Stimulated activated CD4-positive, alpha-beta T cell treated with anti-CD3 and anti-CD28 coated beads, Interleukin-2, amount 100 ng/mL, for 4 hours (primary cell): Measurements from ENCODE around the gene APC2.

Experiments used
- DNase-seq: peaks from one replicate; pipeline ENCODE4 v3.0.0-alpha.2; 2020; ENCODE audit warnings: low read depth

APC2 gene, protein sequence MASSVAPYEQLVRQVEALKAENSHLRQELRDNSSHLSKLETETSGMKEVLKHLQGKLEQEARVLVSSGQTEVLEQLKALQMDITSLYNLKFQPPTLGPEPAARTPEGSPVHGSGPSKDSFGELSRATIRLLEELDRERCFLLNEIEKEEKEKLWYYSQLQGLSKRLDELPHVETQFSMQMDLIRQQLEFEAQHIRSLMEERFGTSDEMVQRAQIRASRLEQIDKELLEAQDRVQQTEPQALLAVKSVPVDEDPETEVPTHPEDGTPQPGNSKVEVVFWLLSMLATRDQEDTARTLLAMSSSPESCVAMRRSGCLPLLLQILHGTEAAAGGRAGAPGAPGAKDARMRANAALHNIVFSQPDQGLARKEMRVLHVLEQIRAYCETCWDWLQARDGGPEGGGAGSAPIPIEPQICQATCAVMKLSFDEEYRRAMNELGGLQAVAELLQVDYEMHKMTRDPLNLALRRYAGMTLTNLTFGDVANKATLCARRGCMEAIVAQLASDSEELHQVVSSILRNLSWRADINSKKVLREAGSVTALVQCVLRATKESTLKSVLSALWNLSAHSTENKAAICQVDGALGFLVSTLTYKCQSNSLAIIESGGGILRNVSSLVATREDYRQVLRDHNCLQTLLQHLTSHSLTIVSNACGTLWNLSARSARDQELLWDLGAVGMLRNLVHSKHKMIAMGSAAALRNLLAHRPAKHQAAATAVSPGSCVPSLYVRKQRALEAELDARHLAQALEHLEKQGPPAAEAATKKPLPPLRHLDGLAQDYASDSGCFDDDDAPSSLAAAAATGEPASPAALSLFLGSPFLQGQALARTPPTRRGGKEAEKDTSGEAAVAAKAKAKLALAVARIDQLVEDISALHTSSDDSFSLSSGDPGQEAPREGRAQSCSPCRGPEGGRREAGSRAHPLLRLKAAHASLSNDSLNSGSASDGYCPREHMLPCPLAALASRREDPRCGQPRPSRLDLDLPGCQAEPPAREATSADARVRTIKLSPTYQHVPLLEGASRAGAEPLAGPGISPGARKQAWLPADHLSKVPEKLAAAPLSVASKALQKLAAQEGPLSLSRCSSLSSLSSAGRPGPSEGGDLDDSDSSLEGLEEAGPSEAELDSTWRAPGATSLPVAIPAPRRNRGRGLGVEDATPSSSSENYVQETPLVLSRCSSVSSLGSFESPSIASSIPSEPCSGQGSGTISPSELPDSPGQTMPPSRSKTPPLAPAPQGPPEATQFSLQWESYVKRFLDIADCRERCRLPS (N-terminal part only)

DNA sequence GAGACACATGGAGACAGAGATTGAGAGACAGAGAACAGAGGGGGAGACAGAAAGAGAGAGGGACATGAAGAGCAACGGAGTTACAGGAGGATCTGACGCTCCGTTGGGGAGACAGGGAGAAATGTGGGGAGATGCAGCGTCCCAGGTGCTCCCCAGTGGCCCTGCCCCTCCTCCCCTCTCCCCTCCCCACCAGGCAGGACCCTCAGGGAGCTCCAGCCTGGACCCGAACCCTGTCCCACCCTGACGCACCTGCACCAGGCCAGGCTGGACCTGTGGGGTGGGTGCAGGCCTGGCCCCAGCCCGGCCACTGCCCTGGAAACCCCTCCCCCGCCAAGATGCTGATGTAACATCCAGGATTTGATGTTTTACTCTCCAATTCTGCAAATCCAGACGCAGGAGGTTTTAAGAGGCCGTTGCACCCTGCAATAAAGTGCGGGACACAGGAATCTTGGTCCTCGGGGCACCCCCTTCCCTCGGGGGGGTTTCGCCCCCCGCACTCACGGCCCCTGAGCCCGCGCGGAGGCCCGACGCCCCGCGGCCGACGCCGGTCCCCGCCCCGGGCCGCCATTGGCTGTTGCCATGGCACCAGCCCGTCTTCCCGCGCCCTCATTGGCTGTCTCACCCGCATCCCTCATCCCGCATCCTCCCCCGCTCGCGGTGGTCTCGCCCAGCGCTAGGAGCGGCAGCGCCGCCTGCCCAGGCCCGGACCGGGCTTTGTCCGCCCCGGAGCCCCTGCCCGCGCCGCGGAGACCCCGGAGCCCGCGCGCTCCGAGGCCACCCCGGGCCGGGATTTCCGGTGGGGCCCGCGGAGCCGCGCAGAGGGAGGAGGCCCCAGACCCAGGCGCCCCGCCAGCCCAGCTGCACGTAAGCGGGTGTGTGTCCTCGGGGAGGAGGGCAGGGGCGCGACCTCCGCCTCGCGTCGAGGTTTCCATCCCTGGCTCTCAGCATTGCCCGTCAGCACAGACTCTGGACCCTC is at the start of gene APC2:
TSS of gene APC2 (plus strand) at position 655 of the 976 bp plus-strand sequence. CDS start 2,881 bp downstream, outside the sequence.
- no peak for DNase-seq

DNA sequence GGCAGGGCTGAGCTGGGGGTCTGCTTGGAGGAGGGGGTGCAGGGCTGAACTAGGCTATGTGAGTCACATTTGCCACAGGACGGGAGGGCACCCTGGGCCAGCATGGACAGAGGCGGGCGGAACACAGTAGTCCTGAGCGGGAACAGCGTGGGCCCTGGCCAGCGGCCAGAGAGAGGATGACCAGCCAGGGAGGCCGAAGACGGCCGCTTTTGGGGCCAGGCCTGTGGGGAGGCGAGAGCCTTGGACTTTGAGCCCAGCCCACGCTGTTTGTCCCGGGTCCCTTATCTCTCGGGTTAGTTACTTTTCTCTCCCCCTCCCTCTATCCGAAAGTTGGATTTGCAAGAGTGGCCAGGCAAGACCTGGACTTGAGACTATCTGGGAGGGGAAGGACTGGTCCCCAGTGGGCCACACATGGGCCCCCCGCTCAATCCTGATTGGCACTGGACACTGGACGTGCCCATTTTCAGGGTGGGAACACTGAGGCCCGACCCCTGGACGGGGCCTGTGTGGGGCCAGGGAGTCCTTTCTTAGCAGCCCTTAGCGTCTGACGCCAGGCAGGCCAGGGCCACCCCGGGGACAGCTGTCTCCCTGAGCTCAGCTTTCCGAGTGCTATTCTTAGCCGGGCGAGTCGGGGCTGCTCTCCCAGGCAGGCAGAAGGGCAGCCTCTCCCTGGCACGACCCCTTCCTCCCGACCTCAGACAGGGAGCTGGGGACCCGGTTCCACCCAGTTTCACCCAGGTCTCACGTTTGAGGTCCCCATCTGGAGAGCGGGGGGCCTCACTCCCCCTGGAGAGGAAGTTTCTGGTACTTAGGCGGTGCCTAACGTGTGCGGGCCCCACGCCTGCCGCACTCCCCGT is 49.4 kb upstream of the APC2 start:
- no peak for DNase-seq

DNA sequence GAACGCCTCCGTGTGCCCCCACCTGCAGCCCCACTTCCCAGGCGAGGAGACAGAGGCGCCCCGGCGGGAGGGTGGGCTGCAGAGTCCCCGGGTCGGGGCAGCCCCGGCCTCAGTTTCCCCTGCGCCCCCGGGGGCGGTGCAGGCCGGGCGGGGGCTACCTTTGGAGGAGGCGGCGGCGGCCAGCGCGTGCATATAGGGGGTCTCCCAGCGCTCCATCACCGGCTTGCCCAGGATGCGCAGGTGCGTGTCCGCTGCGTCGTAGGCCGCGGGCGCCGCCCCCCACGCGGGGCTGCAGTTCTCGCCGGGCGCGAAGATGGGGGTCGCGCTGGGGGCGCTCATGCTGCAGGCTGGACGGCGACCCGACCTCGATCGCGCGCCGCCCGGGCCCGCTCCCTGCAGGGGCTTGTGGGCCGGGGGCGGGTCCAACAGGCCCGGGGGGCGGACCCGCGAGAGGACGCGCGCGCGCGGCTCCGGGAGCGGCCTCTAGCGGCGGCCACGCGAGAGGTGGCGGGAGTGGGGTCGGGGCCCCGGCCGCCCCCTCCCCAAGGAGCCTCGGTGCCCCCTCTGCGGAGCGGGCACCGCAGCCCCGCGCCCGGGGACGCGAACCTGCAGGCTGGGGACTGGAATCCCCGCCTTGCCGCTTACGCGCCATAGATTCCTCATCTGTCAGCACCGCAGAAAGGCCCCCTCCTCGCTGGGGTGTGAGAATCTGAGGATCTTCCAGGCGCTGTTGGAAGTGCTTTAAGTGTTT is 48.6 kb upstream of the APC2 start, which contains the start of gene GAMT:
TSS of gene GAMT (minus strand) at position 405 of the 751 bp plus-strand sequence. CDS start at position 339, 66 bp downstream.
- DNase-seq: peak; percentile 44

DNA sequence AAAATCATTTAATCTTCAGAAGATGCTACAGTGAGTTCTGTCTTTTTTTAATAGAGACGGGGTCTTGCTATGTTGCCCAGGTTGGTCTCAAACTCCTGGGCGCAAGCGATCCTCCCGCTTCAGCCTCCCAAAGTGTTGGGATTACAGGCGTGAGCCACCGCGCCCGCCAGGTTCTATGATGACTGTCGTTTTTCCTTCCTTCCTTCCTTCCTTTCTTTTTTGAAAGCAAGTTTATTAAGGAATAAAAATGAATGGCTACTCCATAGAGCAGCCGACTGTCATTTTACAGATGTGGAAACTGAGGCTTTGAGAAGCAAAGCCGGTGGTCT is 48.1 kb upstream of the APC2 start:
- no peak for DNase-seq

DNA sequence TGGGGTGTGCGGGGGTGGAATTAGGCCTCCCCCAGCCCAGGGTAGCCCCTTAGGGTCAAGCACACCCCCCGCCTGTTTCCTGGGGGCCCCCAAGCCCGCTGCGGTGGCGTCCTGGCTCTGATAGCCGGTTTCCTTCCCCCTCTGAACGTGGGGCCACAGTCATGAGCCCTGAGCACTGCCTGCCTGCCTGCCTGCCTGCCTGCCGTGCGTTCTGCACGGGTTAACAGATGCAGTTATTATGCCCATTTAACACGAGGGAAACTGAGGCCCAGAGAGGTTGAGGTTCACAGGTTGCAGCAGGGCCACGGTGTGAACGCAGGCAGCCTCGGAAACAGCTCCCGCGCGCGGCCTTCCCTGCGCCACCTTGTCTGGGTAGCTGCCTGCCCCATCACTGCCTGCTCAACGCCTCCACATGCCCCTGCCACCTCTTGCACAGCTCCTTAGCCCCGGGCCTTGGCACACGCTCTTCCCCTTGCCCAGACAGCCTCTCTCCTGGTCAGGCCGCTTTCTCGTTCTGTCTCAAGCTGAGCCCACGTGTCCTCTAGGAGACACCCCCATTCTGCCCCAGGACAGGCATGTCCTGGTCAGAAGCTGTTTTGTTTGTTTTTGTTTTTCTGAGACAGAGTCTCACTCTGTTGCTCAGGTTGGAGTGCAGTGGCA is 47.4 kb upstream of the APC2 start:
- DNase-seq: no peak

DNA sequence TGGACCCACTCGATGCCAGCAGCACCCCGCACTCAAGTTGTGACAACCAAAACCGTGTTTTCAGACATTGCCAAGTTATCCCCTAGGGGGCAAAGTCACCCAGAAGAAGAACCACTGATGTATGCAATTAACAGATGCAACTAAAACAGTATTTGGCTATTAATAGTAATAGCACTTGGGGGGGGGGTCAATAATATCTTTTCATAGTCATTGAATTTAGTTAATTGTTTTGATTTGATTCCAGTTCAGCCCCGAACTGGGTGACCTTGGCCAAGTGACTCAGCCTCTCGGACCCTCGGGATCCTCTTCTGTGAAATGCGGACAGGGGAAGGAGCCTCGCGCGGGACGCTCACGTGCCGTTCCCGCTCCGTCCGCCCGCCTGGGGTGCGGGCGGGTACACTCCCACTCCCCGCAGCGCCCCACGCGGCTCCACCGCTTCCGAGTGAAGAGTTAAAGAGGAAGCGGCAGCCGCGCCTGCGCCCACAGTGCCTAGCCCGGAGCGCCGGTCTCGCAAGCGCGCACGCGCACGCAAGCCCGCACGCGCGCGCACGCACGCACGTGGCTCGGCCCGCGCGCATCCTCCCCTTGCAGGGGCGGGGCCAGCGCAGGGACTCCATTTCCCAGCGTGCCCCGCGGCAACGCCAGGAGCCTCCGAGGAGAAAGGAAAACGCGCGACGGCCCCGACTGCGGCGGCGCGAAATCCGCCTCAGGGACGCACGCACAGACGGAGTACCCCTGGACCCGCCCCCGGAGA is 43.0 kb upstream of the APC2 start:
- DNase-seq: peak; percentile 99

DNA sequence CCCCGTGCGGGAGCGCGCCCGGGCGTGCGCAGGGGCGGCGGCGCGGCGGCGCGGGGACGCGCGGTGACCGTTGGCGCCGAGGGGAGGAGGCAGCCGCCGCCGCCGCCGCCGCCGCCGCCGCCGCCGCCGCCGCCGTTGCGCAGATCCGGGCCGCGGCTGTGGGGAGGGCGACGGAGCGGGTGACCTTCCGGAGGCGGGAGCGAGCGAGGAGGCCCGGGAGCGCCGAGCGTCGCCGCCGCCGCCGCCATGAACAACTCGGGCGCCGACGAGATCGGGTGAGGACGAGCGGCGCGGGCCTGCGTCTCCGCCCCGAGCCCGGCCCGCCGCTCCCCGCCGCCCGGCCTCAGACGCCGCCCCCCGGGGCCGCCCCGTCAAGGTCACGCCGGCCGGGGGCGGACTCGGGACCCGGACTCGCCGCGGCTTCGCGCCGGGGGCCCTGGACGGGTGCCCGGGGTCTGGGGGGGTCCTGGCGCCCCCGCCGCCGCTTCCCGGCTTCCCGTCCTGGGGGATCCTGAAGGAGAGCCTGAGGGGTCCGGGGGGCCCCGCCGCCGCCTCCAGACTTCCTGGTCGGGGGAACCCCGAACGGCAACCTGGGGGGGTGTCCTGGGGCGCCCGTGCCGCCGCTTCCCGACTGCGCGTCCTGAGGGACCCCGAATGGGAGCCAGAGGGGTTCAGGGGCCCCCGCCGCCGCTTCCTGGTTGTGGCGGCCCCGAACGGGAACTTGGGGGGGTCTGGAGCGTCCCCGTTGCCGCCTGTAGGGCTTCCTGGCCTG is 42.2 kb upstream of the APC2 start, which contains the start of gene DAZAP1:
TSS of gene DAZAP1 (plus strand) at position 59 of the 772 bp plus-strand sequence. CDS start at position 247, 188 bp downstream.
- DNase-seq: peak; percentile 18

DNA sequence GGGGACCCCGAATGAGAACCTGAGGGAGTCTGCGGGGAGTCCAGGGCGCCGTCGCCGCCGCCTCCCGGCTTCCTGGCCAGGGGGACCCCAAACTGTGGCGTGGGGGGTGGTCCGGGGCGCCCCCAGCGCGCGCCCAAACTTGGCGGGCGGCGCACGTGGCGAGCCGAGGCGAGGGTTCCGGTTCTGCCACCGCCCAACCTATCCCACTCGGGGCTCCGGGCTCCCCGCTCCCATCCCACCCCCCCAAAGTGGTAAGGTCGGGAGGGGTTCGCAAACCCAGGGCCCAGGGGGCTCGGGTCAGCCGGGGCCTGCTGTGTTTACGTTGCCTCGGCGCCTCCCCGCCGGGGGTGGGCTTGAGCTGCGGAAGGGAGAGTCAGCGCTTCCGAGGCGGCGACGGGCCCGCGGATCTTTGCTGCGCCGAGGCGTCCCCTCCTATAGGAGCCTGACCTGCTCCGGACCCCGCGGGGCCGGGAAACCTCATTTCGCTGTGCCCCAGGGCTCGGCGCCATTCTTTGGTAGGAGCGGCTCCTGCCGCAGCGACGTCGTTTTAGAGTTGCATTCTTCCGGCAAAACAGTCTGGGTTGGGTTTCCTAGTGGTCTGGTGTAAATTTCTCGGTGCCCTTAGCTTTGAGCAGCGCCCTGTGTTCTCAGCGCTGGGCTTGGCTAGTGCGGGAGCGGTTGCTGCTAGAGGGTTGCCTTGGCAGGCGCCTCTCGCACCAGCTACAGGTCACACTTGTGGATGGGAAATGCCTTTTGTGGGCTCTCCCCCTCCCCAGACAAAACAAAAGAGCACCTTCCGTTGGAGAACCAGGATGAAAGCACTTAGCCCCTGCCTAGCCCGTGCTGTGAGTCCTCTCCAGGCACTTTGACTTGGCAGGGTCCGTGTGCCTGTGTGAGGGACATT is 41.4 kb upstream of the APC2 start:
- peak; percentile 39 for DNase-seq

DNA sequence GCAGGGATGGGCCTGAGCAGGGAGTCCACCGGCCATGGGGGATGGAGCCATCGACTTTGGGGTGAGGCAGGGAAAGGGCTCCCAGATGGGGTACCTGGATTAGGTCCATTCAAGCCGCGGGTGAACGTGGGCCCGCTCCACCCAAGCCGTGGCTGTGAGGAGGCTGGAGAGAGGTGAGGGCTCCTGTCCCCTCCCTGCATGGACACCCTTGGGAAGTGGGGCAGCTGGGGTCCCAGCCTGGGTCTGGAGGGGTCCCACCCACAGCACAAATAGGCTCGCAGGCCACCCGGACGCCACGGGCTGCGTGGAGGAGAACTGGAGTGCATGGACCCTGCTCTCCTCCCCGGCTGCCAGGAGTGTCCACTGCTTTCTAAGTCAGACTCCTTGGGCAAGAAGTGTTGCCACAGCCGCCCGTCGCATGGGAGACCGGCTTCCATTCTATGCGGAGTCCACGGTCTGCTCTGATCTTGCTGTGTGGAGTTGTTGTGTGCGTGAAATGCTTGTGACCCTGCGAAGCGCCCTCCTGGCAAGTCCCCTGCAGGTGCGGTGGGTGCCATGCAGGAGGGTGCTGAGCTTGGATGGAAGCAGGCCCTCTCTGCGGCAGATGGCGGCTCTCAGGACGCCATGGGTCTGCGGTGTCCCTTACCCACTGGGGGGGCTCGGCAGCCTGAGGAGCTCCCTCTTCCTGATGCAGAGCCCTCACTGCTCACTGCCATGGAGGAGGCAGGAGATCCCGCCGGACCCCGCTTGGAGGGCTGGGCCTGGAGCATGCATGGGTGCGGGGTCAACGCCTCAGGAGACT is 40.5 kb upstream of the APC2 start:
- DNase-seq: no peak

DNA sequence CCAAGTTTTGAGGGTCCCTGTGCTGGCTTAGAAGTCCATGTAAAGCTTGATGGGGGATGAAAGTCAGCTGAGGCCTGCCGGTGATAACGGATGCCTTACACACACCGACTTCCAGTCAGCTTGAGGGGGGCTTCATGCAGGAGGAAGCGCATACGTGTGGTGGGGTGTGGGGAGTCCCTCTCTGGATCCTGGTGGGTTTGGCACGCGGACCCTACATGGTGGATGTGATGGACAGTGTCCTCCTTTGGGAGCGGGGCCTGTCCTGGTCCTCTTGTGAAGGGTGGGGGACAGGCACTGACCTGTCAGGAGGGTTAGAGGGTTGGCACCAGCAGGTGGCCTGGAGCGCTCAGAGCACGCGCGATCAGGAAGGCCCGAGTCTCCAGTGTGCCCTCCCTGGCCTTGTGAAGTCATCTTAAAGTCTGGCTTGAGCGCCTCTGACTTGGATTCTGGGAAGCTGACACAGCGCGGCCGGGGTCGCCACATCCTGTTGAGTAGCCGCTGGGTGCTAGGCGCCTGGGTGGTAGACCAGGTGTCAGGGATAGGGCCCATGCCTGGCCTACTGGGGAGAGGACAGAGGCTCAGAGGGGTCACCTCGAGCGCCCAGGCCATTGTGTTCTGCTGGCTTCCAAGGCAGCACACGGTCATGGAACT is 39.7 kb upstream of the APC2 start:
- DNase-seq: no peak

DNA sequence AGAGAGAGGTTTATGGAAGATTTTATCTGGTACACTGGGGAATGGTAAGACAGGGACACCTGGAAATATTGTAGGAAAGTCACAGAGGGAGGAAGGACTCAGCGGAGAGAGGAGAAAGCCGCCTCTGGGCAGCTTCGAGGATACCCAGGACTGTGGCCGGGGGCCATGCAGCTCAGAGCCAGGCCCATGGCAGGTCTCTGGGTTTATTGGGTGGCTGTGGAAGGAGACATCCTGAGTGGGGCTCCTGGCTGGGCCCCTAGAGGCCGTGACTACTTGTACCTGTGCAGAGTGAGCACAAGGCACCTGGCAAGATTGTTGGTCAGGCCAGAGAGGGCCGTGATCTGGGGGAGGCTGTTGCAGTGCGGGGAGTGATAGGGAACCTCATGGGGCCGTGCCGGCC is 39.1 kb upstream of the APC2 start:
- no peak for DNase-seq

DNA sequence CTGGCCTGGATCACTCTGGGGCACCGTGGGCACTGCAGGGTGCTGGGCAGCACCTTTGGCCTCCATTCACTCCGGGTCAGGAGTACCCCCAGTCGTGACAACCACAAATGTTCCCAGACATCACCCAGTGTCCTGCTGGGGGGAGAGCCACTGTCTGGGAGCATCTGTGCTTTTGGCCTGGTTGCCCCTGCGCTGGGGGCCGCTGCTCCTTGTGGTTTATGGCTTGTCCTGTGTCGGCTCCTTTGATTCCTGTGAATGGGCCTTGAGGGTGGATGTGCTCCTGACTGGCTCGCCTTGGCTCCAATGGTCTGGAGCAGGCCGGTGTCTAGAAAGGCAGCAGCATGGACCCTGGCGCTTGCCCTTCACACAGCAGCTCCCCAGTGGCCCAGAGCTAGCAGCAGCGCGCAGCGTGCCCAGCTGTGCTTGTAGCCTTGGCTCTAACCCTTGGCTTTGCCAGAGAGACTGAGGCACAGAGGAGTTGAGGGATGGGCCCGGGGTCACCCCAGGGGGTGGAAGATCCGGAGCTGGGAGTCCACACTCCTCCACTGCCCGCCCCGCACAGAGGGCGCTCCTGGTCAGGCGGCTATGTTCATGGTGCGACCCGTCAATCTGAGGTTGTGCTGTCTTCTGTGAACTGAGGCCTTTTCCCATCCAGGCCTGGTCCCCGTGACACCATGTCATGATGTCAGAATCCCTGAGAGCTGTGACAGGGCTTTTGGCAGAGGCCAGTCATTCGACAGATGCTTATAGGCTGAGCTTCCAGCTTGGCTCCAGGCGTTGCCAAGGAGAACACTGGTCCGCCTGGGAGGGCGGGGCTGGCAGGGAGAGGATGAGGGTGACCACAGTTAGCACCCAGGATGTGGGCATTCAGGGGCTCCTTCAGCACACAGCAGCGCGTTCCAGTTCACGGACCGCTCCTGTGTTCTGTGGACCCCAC is 38.4 kb upstream of the APC2 start:
- no peak for DNase-seq

DNA sequence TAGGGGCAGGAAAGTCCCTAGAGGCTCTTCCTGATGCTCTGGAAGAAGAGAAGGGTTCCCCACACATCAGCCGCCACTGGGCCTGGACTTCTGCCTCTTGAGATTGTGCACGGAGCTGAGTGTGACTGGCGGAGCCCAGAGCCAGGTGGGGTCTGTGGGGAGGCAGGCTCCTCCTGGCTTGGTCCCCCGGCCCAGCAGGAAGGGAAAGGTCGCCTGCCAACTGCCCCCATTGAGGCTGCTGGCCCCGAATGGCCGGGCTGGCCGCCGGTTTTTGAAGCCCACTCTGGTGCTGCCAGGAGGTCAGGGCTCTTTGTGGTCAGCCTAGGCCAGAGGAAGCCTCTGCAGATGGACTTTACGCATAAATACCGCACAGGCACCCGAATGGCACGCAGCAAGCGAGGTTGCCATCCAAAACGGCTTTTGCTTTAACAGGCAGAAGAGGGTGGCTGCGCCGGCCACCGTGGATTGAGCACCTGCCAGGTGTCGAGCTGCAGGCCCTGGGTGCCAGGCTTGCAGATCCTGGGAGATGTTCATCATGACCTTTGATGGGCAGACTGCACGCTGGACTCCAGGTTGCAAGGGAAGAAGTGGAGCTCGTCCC is 37.5 kb upstream of the APC2 start:
- no peak for DNase-seq
